GM19463 (cell line): ENCODE measurements around the gene IFITM10.
"Not testable (repeated sequence)": the region's sequence is repeated elsewhere in the genome, so short reads cannot be mapped to it uniquely, and the experiment has no call there.

Source experiments
- ATAC-seq: cut with Tn5 transposase; IDR thresholded peaks from one replicate; pipeline ENCODE4 v1.9.1; 2021; ENCODE audit warnings: mild to moderate bottlenecking, moderate library complexity; ENCODE audit not compliant: unreplicated experiment

Gene IFITM10

DNA sequence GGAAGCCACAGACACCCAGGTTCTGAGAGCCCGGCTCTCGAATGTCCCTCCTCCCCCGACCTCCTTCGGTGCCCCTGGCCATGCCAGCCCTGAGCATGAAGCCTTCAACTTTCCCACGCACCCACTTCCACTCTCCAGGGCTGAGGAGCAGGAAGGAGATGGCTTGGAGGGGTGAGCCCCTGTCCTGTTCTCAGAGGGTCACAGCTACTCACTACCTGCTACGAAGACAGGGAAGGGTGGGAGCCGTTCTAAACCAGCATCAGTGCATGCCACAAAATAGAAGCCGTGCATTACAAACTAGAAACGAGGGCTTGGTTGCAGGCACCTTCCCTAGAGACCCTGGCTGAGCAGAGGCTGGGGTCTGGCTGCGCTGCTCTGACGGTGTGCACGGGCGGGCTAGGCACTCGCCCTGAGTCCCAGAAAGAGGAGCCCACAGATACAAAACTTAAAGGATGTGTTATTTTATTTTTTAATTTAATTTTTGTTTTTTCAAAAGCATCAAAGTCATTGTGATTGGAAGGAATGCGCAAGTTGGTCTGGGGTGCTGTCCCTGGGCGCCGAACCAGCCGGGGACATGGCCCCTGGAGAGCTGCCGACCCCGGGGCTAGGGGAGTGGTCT lies 57.6 kb downstream of the IFITM10 start:
- no peak for ATAC-seq

DNA sequence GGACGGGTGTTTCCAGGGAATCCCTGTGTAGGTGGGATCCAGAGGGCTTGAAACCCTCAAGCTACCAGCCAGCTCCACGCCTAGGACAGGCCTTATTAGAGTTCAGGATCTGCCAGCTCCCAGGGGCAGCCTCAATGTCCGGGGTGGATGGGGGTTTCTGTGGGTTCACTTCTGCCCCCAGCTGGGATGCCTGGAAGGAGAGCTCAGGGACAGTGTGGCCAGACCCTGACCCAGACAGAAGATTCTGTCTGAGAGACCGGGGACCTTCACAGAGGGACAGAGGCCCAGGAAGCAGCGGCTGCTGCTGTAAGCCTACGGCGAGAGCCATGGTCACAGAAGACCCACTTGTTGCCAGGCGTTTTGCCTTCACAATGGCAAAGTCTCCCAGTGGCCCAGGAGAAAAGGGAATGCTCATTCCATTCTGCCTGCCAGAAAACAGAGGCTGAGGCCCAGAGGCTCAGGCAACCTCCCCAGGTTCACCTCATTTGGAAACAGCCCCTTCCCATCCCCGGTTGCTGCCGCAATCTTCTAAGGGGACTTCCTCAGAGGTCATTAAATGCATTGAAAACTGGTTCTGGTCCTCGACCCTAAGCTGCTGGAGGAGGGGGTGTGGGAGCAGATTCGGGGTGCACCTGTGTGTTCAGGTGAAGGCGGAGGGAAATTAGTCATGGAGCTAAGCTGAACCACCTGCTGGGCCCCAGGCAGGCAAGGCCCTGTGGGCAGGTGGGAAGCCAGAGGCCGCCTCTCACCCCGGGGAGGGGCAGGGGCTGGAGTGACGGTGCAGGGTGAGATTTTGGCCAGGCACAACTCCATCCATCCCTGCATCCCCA lies 58.3 kb downstream of the IFITM10 start:
- no peak for ATAC-seq

DNA sequence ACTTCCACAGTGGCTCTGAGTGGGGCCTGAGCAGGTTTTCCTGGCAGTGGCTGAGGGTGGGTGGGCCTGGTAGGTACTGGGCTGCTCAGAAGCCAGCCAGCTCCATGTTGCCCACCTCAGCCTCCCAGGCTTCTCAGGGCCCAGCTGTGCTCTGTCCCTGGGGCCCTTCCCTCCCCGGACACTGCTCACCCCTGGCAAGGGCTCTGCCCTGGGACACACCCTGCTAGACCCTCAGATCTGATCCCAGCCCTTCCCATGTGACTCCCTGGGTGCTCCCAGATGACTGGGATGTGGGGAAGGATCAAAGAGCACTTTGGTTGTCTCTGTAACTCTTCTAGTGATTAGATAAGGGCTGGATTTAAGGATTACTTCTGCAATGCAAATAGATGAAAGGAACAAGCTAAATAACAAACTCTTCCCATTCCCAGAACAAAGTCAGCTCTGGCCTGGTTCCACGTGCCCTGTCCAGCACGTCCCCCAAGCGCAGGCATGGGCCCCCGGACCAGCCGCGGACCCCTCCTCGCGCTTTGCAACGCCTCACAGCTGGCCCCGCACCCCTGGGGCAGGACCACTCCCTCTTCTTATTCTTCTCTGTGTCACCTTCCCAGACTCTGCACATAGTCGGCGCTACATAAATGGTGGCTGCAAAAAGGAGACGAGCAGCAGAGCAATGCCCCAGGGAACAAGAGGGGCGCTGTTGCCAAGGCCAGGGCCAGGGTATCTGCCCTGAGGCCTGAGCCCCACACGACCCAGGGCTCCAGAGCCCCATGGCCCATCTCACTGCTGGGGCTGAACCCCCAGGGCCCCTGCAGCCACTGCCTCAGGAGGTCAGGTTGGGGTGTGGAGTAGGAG lies 59.1 kb downstream of the IFITM10 start:
- ATAC-seq, result no peak

DNA sequence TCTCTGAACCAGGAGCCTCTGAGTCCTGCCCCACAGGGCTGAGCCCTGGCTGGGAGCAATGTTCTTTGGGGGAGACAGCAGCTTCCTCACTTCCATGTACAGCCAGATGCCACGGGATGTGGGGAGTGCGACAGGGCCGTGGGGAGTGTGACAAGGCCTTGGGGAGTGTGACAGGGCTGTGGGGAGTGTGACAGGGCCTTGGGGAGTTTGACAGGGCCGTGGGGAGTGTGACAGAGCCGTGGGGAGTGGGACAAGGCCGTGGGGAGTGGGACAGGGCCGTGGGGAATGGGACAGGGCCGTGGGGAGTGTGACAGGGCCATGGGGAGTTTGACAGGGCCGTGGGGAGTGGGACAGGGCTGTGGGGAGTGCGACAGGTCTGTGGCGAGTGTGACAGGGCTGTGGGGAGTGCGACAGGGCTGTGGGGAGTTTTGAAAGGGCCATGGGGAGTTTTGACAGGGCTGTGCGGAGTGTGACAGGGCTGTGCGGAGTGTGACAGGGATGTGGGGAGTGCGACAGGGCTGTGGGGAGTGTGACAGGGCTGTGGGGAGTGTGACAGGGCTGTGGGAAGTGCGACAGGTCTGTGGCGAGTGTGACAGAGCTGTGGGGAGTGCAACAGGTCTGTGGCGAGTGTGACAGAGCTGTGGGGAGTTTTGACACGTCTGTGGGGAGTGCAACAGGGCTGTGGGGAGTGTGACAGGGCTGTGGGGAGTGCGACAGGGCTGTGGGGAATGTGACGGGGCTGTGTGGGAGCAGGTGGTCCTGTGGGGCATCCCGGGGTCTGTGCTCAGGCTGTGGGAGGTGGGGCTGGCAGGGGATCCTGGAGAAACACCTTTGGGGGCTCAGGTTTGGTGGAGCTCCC lies 60.0 kb downstream of the IFITM10 start:
- no peak for ATAC-seq

DNA sequence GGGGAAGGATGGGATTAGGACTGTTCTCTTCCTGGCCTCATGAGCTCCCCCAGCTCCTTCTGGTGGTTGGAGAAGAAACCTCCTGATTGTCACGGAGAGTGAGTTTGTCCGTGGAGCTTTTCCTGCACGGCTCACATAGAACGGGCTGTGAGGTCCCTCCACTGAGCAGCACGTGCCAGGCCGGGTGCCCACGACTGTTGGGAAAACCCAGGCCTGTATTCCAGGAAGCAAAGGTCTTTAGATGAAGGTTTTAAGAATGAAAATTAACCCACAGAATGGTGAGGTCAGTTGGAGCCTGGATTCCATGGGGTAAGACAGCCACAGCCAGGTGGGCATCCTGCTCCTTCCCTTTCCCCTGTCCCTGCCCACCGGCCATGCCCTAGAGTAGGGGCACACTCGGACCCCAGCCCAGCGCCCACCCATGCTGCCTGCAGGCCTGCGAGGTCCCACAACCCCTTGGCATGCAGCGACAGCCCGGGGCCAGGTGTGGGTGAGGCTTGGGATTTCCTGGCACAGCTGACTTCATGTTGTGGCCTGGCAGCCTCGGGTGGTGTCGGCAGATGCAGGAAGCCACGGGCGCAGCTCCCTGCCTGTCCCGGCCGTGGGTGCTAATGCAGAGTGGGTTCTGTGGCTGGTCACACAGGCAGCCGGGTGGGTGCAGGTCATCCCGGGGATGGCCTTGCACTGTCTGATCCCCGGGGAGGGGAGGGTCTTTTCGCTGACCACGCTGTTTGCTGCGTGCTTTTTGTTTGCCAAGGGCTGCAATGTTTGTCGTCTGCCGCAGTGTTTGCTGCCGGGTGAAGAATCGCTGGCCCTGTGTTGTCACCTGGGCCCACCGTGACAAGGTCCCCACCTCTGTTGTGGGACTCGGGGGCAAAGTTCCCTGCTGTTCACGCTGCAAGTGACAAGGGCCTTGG lies 60.9 kb downstream of the IFITM10 start:
- ATAC-seq, result not testable (repeated sequence)

DNA sequence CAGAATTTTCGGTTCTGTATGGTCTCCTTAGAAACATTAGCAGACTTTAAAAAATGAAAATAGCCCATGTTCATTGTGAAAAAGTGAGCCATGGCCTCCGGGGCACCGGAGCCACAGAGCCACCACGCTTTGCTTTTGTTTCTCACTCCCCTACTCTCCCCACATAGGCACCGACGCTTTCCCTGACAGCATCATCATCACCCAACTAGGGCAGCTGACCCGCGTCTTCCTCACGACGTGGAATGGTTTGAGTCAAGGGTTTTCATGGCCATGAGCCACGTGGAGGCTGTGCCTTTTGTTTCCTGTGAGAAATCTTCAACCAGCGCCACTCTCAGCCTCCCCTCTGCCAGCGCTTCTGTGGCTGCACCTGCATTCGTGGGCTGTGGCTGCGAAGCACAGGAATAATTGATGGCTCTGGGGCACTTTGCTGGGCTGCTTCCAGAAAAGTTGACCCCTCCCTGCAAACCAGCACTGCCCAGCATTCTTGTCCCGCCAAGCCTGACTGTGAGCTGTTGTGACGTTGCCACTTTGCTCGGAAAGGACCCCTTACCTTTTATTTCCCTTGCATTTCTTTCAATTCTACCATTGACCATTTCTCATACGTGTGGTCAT lies 62.0 kb downstream of the IFITM10 start:
- not testable (repeated sequence) for ATAC-seq

DNA sequence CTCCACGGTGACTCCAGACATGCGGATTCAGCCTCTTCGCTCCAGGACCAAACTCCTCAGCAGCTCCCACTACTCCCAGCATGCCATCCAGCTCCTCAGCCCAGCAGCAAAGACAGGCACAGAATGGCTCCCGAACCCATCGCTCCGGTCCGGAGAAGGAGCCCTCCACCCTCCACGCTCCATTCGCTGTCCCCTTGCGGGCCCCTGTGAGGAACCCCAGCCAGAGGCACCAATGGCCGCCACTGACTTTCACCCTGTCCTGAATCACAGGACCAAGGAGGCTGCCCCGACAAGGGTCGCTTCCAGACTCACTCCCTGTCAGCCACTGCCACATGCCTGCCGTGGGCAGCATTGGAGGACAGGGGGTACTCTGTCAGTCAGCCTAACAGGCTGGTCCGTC lies 64.2 kb downstream of the IFITM10 start:
- not testable (repeated sequence) for ATAC-seq

DNA sequence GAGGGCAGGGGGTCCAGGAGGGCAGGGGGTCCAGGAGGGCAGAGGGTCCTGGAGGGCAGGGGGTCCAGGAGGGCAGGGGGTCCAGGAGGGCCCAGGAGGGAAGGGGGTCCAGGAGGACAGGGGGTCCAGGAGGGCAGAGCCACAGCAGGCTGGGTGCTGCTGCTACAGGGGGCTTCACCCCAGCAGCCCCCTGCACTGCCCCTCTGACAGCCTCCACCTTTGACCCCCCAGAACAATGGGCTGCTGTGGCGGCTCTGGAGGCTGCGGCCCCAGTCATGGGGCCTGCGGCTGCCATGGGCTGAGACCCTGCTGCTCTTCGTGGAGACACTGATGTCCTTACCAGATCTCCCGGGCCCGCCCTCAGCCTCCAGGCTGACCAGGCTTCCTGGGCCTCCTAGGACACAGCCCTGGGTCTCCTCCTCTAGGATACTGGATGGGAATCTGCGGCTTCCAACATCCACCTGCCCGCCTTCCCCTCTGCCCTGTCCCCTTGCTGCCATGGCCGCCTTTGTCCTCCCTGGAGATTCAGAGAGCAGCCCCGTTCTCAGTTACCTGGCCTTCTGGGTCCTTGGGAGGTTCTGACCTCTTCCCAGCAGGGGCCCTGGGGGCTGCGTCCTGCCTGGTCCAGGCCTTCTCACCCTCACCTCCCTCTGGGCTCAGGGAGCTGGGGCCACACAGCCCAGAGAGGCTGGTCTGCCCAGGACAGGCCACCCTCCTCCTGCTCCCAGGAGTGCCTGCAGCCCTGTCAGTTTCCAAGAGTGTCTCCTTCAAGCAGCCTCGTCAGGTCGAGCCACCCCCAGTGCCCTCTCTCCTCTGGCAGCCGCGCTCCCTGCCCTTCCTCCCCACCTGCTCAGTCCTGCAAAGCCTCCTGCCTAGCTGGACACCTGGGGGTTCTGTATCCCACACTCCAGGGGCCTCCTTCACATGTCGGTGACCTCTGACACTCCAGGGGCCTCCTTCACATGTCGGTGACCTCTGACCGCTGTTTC lies 65.2 kb downstream of the IFITM10 start:
- not testable (repeated sequence) for ATAC-seq

DNA sequence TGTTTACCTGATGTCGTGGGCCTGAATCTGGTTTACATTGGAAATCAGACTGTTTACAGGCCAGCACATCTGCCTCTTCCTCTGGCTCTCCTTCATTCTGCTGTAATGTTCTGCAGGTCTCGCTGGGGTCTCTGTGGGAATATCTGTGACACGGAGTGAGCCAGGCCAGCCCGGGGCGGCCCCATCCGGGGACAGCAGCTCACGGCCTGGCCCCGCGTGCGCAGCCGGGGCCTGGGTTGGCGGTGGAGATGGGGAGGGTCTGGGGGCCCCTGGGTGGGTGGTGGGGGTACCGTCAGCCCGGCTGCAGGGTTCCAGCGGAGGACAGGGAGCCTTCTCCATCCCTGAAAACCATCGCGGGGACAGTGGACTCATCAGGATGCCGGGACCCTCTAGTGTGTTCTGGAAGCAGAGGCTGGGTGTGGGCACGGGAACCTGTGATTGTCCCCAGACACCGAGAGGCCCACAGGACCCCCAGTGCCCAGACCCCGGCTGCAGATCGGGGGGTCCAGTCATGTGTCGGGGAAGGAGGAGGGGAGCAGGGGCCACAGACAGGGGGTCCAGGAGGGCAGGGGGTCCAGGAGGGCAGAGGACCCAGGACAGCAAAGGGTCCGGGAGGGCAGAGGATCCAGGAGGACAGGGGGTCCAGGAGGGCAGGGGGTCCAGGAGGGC lies 66.4 kb downstream of the IFITM10 start:
- not testable (repeated sequence) for ATAC-seq

DNA sequence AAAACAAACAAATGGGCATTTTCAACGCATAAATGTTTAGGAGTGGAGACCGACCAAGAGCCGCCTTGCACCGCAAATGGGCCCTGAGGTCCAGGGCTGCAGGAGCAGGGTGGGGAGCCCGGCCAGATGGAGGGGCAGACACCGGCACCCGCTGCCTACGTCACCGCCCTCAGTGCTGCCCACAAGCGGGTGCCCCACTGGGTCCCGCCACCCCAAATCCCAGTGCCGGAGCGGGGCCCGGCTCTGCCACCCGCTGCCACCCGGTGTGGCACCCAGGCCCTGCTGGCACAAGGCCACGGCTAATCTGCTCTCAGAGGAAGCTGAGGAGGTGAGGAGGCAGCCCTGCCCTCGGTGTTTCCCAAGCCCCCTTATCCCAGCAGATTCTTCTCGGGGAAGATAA lies 67.2 kb downstream of the IFITM10 start:
- not testable (repeated sequence) for ATAC-seq
